Neural progenitor cell (in vitro differentiated cells): ENCODE measurements around the gene KLHL18.

Experiments used
- CTCF ChIP-seq: fragments of 200-600 bp; sonication (generic); IDR thresholded peaks from 2 replicates; pipeline ENCODE4 v1.5.1; 2017; ENCODE audit warnings: antibody characterized with exemption, mild to moderate bottlenecking
- EZH2 ChIP-seq: fragments of 200-600 bp; sonication (generic); IDR thresholded peaks from 2 replicates; pipeline ENCODE4 v1.6.1; 2017; ENCODE audit warnings: antibody characterized with exemption, mild to moderate bottlenecking, moderate library complexity

- TF ChIP-seq CTCF (no peak), EZH2 (no peak)
Observed at GRCh38 chr3:47339951-47340350, 57.2 kb downstream of the KLHL18 start.
